Fibroblast of villous mesenchyme (primary cell): ENCODE results near the gene KCNJ2. TPM values are rescaled to one million over a fixed set of nuclear protein-coding genes. Genes with fewer than 3 reads are reported as not detected.

Experiments
- DNase-seq: peaks from one replicate; pipeline ENCODE4 v3.0.0-alpha.2; 2010; ENCODE audit warnings: low read depth
- H3K4me3 ChIP-seq: 2 replicates; pipeline ENCODE4 v1.5.1; 2011; ENCODE audit warnings: low read depth, mild to moderate bottlenecking, low read length
- CTCF ChIP-seq: IDR thresholded peaks from 2 replicates; pipeline ENCODE4 v1.5.1; 2012; ENCODE audit warnings: low read depth, mild to moderate bottlenecking, low read length; ENCODE audit not compliant: insufficient read depth
- total RNA-seq: library from RNA; depleted of rRNA; stranded (reverse); fragments of >200 nt; gene quantifications from 2 replicates; pipeline ENCODE4 v1.2.3, GENCODE V29; 2012

The KCNJ2 gene
- total RNA-seq, 1 donor: 0.86 TPM

- no peak for TF ChIP-seq CTCF
- no peak for DNase-seq
- no peak overlapping the region for H3K4me3 ChIP-seq
These were observed 55.9 kb downstream of the KCNJ2 start for GRCh38 chr17:70225276-70225675.

Other genes starting within 250 kb of the KCNJ2 start
- gene KCNJ16, start 94.3 kb upstream of the KCNJ2 start, total RNA-seq: not detected in 2 replicates